Measurements from ENCODE around the gene KRTAP3-3.

- TF ChIP-seq CTCF (IDR thresholded peaks at IDR 0.05 in 4 of 5, conservative IDR thresholded peaks at IDR 0.05 in 1 of 5) = no peak
- TF ChIP-seq POLR2A (IDR thresholded peaks at IDR 0.05) = no peak
These were observed 46.0 kb downstream of the KRTAP3-3 start for GRCh38 chr17:40947929-40948328.

Measured in gastrocnemius medialis (tissue), 4 donors.